ENCODE measurements around the gene TBX10. TPM values are rescaled to one million over a fixed set of nuclear protein-coding genes. Genes with fewer than 3 reads are reported as not detected.

The TBX10 gene
- polyA plus RNA-seq, 1 of the 3 experiments (the other 2 are of a cell fraction): not detected

DNA sequence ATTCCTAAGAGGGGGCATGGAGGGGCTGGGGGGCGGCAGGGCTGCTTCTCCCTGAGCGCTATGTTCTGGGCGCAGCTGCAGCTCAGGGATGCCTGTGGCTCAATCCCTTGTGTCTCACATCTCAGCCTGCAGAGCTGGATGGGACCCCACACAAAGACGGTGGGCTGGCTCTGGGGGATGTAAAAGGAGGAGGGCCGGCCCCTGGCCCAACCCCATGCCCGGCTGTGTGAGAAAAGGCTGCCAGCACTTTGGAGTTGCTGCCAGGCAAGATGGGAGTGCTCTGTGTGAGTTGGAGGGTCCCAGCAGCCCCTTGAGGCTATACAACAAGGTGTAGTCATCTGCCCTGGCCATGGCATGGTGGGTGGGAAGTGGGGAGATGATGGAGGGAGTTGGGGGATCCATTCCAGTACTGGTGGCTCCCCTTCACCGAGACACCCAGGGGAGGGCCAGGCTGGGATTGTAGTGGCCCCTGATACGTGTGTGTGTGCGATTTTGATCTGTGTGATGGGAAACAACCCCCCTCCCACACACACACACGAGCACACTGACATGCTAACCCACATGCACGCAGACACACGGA, 1.3 kb upstream of the TBX10 start:
- DNase-seq: no peak
- no peaks in the 10 kb centered on the region for H4K20me1 ChIP-seq (ENCODE audit: insufficient read depth)
- H3K4me1 ChIP-seq (ENCODE audit: control insufficient read depth in 1 of 2, insufficient read depth in 2 of 2, low read depth in 1 of 2, low read length in 1 of 2): no peaks in the 10 kb centered on the region; a peak in 1 of 4 replicates
- no peak overlapping the region for H2AFZ ChIP-seq (ENCODE audit: low read depth)
- TF ChIP-seq NFIC (IDR thresholded peaks at IDR 0.05; ENCODE audit: borderline replicate concordance): no peak
- TF ChIP-seq, protein P1, sequence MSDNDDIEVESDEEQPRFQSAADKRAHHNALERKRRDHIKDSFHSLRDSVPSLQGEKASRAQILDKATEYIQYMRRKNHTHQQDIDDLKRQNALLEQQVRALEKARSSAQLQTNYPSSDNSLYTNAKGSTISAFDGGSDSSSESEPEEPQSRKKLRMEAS (IDR thresholded peaks at IDR 0.05; ENCODE audit: low read depth): no peak
- no peak for TF ChIP-seq RAD21 (IDR thresholded peaks at IDR 0.05; ENCODE audit: low read length)
- TF ChIP-seq TEAD4 (IDR thresholded peaks at IDR 0.05; ENCODE audit: borderline replicate concordance, insufficient read depth): no peak
- TF ChIP-seq TCF12 (IDR thresholded peaks at IDR 0.05): no peak
- no peak for TF ChIP-seq RFX5 (IDR thresholded peaks at IDR 0.05; ENCODE audit: low read length)
- TF ChIP-seq TAF1 (IDR thresholded peaks at IDR 0.05; ENCODE audit: borderline replicate concordance, low read depth, low read length): no peak
- TF ChIP-seq CHD2 (IDR thresholded peaks at IDR 0.05; ENCODE audit: low read length, partially characterized antibody): no peak
- TF ChIP-seq FOXM1 (IDR thresholded peaks at IDR 0.05; ENCODE audit: low read depth): no peak
- no peak for TF ChIP-seq POLR2AphosphoS5 (IDR thresholded peaks at IDR 0.05; ENCODE audit: low read depth, low read length)
- no peaks in the 10 kb centered on the region for H3K36me3 ChIP-seq (replicated peaks in 1 of 2; ENCODE audit: control insufficient read depth in 1 of 2, insufficient read depth in 2 of 2, low read length in 1 of 2)
- H3F3A ChIP-seq (replicated peaks; ENCODE audit: insufficient read depth): no peaks in the 10 kb centered on the region
- CTCF ChIA-PET: interaction anchor here (0.7 to 17.8 kb wide), 6 partner anchors 10 to 74 kb away, joined by 3 to 308 read pairs (median 4); partner anchors contain the start of genes ACY3 and NUDT8
- H3K79me2 ChIP-seq (ENCODE audit: insufficient read depth): no peaks in the 10 kb centered on the region
- POLR2A ChIA-PET: no interaction called here
- whole genome bisulfite sequencing (ENCODE audit: low lambda C conversion rate): 39% methylated on average over 5 of the region's 12 CpGs
- H3K27ac ChIP-seq (ENCODE audit: low read depth in 2 of 2, low read length in 1 of 2): no peak overlapping the region
- H3K9ac ChIP-seq: no peak overlapping the region
- H3K9me3 ChIP-seq: no peaks in the 10 kb centered on the region
- no peaks in the 10 kb centered on the region for H3K9me2 ChIP-seq
- no peak overlapping the region for H3K4me3 ChIP-seq (ENCODE audit: low read depth in 2 of 2, low read length in 1 of 2)
- no peaks in the 10 kb centered on the region for H3K27me3 ChIP-seq (ENCODE audit: insufficient read depth)
- H3K4me2 ChIP-seq: no peak overlapping the region

DNA sequence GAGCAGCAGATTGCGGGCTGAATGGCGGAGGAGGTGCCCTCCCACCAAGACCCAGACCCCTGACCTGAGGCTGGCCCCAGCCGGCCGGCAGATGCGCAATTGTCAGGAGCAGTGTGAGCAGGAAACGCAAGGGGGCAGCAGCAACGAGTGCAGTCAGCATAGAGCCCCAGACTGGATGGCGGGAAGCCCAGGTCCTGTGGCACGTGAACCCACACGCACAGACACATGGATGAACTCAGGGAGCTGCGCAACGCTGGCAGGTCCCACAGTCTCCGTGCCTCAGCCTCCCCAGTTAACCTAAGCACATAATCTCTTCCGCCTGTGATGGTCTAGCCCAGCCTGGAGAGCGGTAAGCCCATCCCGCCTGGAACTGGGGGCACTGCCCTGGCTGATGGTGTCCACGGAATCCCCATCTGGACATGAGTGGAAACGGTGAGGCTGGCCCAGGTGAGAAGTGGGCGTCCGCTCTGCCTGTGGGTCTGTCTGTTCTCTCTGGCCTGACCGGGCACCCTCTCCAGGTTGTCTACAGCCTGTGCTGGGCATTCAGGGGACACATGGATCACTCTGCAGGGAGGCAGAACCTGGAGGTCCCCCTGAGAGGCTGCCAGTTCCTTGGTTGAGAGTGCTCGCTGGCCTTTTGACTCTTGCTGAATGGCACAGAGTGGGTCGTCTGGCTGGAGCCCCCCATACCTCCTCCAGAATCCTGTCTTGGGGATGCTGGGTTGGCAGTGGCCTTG, 626 bp upstream of the TBX10 start:
- CTCF ChIA-PET: interaction anchor here (0.7 to 17.8 kb wide), 9 partner anchors 9 to 74 kb away, joined by 3 to 308 read pairs (median 4); partner anchors contain the start of genes ACY3 and NUDT8
- Histone ChIP-seq H4K20me1 (ENCODE audit: insufficient read depth) (no peaks in the 10 kb centered on the region), H3K9me3 (no peaks in the 10 kb centered on the region), H3K4me2 (no peak overlapping the region), H3K9me2 (no peaks in the 10 kb centered on the region), H2AFZ (ENCODE audit: low read depth) (no peak overlapping the region), H3K9ac (no peak overlapping the region), H3K79me2 (ENCODE audit: insufficient read depth) (no peaks in the 10 kb centered on the region), H3K27me3 (ENCODE audit: insufficient read depth) (no peaks in the 10 kb centered on the region), H3K27ac (ENCODE audit: low read depth in 2 of 2, low read length in 1 of 2) (no peak overlapping the region), H3K36me3 (replicated peaks in 1 of 2; ENCODE audit: control insufficient read depth in 1 of 2, insufficient read depth in 2 of 2, low read length in 1 of 2) (no peaks in the 10 kb centered on the region), H3K4me3 (ENCODE audit: low read depth in 2 of 2, low read length in 1 of 2) (no peak overlapping the region; a peak in 1 of 4 replicates), H3K4me1 (ENCODE audit: control insufficient read depth in 1 of 2, insufficient read depth in 2 of 2, low read depth in 1 of 2, low read length in 1 of 2) (no peaks in the 10 kb centered on the region; a peak in 1 of 4 replicates), H3F3A (replicated peaks; ENCODE audit: insufficient read depth) (no peaks in the 10 kb centered on the region)
- WGBS (ENCODE audit: low lambda C conversion rate): 19% methylated on average over 6 of the region's 23 CpGs
- TF ChIP-seq GATA2 (CRISPR knock-in tag; IDR thresholded peaks at IDR 0.05): no peak
- TF ChIP-seq RAD21 (IDR thresholded peaks at IDR 0.05; ENCODE audit: low read length): peak; percentile 58
- TF ChIP-seq, protein P2, sequence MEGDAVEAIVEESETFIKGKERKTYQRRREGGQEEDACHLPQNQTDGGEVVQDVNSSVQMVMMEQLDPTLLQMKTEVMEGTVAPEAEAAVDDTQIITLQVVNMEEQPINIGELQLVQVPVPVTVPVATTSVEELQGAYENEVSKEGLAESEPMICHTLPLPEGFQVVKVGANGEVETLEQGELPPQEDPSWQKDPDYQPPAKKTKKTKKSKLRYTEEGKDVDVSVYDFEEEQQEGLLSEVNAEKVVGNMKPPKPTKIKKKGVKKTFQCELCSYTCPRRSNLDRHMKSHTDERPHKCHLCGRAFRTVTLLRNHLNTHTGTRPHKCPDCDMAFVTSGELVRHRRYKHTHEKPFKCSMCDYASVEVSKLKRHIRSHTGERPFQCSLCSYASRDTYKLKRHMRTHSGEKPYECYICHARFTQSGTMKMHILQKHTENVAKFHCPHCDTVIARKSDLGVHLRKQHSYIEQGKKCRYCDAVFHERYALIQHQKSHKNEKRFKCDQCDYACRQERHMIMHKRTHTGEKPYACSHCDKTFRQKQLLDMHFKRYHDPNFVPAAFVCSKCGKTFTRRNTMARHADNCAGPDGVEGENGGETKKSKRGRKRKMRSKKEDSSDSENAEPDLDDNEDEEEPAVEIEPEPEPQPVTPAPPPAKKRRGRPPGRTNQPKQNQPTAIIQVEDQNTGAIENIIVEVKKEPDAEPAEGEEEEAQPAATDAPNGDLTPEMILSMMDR (IDR thresholded peaks at IDR 0.05): peak; percentile 65
- TF ChIP-seq NFIC (IDR thresholded peaks at IDR 0.05; ENCODE audit: borderline replicate concordance): no peak
- no peak for TF ChIP-seq FOSL2 (IDR thresholded peaks at IDR 0.05; ENCODE audit: borderline replicate concordance, low read depth)
- no peak for TF ChIP-seq TAF1 (IDR thresholded peaks at IDR 0.05; ENCODE audit: borderline replicate concordance, low read depth, low read length)
- TF ChIP-seq EZH2phosphoT487 (IDR thresholded peaks at IDR 0.05; ENCODE audit: borderline replicate concordance, low read depth): no peak
- TF ChIP-seq FOXM1 (IDR thresholded peaks at IDR 0.05; ENCODE audit: low read depth): no peak
- peak; percentile 60 for TF ChIP-seq SMC3 (IDR thresholded peaks at IDR 0.05; ENCODE audit: low read depth, low read length)
- TF ChIP-seq, protein P3, sequence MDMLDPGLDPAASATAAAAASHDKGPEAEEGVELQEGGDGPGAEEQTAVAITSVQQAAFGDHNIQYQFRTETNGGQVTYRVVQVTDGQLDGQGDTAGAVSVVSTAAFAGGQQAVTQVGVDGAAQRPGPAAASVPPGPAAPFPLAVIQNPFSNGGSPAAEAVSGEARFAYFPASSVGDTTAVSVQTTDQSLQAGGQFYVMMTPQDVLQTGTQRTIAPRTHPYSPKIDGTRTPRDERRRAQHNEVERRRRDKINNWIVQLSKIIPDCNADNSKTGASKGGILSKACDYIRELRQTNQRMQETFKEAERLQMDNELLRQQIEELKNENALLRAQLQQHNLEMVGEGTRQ (IDR thresholded peaks at IDR 0.05; ENCODE audit: borderline replicate concordance, low read depth, low read length): no peak
- TF ChIP-seq POLR2AphosphoS5 (IDR thresholded peaks at IDR 0.05; ENCODE audit: low read depth, low read length): no peak
- no peak for TF ChIP-seq RCOR1 (IDR thresholded peaks at IDR 0.05; ENCODE audit: low read length)
- no peak for TF ChIP-seq RXRA (IDR thresholded peaks at IDR 0.05; ENCODE audit: borderline replicate concordance, low read depth)
- POLR2A ChIA-PET: no interaction called here
- DNase-seq: peak; percentile 87
